OCI-LY1 (cell line): ENCODE measurements around the gene CHCHD3.

Source experiments
- CTCF ChIP-seq: fragments of 200-600 bp; sonication (generic), shearing (Covaris generic); IDR thresholded peaks from 2 replicates; pipeline ENCODE4 v1.5.1; 2017; ENCODE audit warnings: mild to moderate bottlenecking, antibody characterized with exemption, low read length, moderate library complexity, mixed read lengths
- EZH2 ChIP-seq: fragments of 200-600 bp; sonication (generic), shearing (Covaris generic); IDR thresholded peaks from 2 replicates; pipeline ENCODE4 v1.8.0; 2017; ENCODE audit warnings: borderline replicate concordance, mixed run types, mild to moderate bottlenecking, antibody characterized with exemption, low read length, moderate library complexity, mixed read lengths

DNA sequence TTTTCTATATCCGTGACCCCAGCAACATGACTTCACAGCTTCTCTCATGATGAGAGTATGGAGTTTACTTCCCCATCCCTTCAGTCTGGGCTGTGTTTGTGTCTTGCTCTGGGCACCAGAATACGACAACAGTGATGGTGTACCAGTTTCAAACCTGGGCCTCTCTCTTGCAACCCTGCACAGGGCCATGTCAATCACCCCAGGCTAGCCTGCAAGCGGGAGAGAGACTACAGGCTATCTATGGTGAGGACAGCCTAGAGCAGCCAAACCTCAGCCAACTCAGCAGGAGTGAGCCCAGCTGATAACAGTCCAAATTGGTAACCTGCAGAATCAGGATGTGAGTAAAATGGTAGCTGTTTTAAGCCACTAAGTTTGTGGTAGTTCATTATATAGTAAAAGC lies 235.8 kb downstream of the CHCHD3 start:
- no peak for TF ChIP-seq CTCF
- no peak for TF ChIP-seq EZH2
